Subcutaneous adipose tissue (tissue), 4 donors: ENCODE results near the gene DNAH11. TPM values are rescaled to one million over a fixed set of nuclear protein-coding genes. Genes with fewer than 3 reads are reported as not detected.

ENCODE experiments used
- CTCF ChIP-seq: fragments of 450-650 bp; IDR thresholded peaks from one replicate; pipeline ENCODE4 v1.5.1; 2016; ENCODE audit warnings: low read depth, mild to moderate bottlenecking, control low read depth, antibody characterized with exemption, moderate library complexity
- total RNA-seq, 4 donors: library from RNA; depleted of rRNA; stranded (reverse); fragments of >200 nt; gene quantifications; one replicate each; pipeline ENCODE4 v1.1.0, GENCODE V29; 2016

DNAH11 gene
- total RNA-seq, 4 donors from 2014 or later: 0.16 to 2.6 (median 0.86) TPM

- TF ChIP-seq CTCF: no peak
Measured at GRCh38 chr7:21910253-21910652, 367.4 kb downstream of the DNAH11 start.

GRCh38 chr7:21911341-21911875 lies 368.6 kb downstream of the DNAH11 start:
- no peak for TF ChIP-seq CTCF

DNA sequence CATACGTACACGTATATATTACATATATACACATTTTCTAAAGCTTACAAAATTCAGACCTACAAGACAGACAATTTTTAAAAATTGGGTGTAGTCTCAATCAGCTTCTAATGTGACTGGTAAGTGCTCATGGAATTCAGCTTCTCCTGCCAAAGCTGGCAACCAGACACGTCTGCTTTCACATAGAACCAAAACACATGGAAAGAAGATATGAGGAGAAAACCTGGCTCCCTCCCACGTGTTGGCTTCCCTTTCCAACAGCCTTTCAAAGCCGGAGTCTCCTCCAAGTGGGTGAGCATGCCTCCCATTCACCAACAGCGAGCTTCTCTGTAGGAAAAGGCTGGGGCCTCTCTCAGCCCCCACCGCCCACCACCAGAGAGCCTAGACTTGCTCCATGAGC lies 369.5 kb downstream of the DNAH11 start:
- TF ChIP-seq CTCF: no peak

DNA sequence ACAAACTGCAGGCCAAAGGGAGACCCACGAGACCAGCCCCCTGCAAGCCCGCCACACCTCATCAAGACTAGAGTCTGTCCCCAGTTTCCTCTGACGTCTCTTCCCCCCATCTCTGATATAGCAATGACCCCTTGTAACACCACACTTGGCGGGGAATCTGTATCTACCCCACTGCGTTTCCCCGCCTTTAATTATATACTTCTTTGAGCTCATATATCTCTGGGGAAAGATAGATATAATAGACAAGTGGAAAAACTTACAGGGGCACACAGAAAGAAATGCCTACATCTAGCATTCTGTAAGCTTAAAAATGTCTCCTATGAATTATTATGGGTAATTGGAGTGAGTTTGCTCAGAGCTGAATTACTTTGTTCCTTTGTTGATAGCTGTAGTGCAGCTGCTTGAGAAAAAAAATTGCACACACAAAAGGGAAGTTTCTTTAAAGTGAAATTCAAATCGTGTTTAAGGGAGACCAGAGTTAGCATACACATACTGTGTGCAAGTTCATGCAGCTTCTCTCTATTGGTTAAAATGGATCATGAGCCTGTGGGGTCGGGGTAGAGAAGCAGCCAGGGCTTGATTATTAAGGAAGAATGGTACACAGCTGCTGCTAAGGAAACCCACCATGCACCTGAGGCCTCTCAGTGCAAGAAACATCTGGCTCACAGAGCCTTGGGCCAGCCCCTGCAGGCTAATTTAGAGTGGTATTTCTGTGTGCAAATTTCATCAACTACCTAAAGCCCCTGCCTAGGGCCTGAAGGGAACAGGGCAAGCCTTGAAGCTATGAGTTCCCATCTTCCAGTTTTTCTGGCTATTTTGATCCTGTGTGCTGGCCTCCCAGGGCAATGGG lies 370.3 kb downstream of the DNAH11 start:
- no peak for TF ChIP-seq CTCF

DNA sequence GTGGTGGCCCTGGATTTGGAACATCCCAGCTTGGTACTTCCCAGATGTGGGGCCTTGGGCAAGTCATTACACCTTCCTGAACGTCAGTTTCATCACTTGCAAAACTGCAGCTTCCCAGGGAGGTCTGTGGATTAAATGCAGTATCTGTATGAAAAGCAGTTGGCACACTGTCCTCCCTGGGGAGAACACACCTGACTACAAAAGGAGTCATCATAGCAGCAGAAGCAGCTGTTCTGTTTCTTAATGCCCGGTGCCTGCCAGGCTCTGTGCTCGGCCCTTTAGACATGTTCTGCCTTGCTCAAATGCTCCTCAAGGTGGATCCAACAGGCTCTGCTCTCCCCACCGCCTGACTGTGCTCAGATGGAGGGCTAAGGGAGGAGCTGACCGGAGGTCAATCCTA lies 371.8 kb downstream of the DNAH11 start:
- TF ChIP-seq CTCF: no peak

DNA sequence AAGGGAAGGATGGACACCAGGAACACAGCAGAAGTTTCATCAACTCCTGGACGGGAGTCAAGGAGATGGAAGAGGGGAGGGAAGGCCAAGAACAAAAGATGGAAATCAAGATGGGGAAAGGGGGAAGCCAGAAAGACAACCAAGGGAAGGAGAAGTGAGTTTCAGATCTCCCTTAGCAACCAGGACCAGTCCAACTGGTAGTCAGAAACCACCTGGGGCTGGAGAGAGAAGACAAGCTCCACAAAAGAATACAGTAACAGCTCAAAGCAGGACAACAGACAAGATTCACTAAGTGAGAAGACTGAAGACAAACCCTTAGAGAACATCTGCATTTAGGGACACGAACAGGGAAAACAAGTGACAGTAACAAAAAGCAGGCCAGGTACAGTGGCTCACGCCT lies 372.3 kb downstream of the DNAH11 start:
- TF ChIP-seq CTCF: no peak

DNA sequence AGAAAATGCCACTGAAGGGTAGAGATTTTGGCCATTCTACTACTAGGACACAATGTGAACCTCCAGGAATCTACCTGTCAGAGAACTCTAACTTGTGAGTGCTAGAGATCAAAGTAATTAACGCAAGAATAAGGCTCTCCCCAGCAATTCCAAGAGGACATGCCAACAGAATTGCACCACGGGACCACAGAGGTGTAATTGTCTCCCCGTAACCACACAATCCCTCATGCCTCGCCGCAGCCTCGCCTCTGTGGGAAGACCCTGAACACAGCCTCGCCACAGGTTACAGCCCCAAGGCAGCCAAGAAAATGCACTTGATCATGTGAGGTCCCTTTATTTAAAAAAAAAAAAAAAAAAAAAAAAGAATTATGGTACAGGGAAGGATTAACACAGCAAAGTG lies 373.3 kb downstream of the DNAH11 start:
- TF ChIP-seq CTCF: no peak
